CMK (cell line): ENCODE results near the gene RBPJL.

Experiments
- DNase-seq: peaks from one replicate; pipeline ENCODE4 v3.0.0-alpha.2; 2010; ENCODE audit warnings: low read depth

The RBPJL gene

DNA sequence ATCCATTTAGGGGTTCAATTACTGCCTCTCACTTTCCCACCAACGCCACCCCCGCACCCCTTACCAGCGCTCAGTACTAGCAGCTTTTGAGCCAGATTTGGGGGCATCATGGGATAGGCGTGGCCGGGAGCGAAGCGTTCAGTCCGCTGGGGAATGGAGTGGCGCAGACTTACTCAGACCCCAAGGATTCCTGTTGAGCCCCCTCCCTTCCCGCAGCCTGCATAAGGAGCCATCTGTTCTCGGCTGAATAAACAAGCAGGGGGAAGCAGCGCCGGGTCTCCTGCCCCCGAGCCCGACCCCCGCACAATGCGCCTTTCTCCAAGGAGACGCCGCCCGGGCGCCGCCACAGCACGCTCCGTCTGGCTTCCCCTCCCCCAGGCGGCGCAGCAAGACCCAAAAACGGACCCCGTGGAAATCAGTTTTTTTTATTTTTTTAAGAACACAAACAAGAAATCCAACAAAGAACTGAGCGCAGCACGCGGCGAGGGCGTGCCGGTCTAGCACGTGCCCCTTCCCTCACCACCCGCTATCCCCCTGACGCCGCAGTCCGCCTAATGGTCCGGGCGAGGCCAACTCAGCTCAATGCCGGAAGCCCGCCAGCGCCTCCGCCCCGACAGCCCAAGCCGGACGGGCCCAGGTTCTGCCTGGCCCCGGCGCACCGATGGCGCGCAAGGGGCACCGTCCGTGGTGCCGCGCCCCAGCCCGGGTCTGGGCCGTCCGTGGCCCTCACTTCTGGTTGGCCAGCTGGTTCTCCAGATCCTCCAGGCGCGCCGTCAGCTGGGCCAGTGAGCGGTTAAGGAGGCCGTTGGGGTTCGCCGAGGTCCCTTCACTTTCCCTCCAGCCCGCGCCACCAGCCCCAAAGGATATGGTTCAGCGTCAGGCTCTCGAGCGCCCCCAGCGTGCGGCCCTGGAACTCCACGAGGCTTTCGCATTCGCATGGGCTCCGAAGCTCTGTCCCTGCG, 13.3 kb upstream of the RBPJL start:
- DNase-seq = peak; percentile 46

DNA sequence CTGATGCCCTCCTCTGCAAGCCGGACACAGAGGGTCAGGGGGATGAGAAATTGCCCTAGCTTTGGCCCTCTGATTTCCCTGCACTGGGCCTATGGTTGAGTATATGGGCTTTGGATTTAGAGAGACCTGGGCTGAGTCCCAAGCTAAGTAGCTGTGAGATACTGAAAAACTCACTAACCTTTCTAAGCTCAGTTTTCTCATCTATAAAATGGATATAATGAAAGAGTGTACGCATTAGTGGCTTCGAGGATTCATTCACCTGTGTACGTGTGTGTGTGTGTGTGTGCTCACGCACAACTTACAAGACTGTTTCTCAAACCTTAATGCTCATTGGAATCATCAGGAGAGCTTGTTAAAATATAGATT, 12.7 kb upstream of the RBPJL start:
- no peak for DNase-seq

DNA sequence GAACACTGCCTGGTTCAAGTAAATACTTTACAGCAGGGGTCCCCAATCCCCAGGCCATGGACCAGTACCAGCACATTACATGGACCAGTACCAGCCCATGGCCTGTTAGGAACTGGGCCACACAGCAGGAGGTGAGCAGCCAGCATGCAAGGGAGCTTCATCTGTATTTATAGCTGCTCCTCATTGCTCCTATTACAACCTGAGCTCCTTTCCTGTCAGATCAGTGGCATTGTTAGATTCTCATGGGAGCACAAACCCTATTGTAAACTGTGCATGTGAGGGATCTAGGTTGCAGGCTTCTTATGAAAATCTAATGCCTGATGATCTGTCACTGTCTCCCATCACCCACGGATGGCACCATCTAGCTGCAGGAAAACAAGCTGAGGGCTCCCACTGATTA, 12.0 kb upstream of the RBPJL start:
- no peak for DNase-seq

DNA sequence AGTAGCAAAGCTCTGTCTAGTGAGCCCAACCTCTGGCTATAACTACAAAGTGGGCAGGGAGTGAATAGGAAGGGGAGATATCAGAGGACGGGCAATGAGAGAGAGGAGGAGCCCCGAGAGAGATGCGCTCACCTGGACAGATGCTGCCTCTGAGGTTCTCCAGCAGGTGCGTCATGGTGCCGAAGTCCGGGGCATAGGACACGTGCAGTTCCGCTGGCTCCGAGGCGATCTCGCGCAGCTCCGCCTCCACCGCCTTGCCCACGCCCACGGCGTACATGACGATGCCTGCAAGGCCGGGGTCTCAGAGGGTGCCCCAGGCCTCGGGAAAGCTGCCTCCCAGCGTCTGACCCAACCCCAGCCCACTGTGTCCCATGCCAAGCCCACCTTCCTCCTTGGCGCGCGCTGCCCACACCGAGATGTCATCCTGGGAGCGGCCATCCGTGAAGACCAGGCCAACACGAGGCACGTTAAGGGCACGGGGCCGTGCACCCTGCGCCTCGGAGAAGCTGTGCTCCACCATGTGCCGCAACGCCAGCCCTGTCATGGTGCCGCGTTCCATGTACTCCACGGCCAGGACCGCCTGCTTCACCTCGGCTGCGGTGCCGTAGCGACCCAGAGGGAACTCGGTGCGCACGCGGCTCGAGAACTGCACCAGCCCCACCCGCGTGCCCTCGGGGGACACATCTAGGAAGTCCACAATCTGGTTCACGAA, 8.7 kb upstream of the RBPJL start:
- DNase-seq = no peak

DNA sequence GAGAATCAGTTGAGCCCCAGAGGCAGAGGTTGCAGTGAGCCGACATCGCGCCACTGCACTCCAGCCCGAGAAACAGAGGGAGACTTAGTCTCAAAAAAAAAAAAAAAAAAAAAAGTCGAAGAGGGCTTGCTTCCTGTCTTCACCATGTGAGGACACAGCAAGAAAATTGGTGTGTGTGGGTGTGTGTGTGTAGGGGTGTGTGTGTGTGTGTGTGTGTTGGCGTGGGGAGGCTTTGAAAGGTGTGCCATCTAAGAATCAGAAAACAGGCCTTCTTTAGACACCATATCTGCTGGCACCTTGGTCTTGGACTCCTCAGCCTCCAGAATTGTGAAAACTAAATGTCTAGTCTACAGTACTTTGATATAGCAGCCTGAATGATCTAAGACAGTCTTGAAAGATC, 6.9 kb upstream of the RBPJL start:
- no peak for DNase-seq

DNA sequence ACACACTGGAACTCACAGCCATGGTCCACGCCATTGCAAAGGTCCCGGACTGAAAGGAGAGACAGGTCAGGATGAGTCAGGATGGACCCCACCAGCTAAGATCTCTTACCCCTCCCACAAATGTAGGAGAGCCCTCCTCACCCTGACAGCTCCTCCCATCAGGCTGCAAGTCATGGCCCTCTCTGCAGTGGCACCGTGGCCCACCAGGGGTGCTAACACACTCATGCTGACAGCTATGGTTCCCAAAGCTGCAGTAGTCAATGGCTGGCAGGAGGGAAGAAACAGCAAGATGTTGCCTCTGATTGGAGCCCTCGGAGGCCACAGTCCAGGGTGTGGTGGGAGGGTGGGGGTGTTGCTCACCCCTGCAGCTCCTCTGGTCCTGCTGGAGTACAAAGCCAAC, 5.7 kb upstream of the RBPJL start:
- no peak for DNase-seq

DNA sequence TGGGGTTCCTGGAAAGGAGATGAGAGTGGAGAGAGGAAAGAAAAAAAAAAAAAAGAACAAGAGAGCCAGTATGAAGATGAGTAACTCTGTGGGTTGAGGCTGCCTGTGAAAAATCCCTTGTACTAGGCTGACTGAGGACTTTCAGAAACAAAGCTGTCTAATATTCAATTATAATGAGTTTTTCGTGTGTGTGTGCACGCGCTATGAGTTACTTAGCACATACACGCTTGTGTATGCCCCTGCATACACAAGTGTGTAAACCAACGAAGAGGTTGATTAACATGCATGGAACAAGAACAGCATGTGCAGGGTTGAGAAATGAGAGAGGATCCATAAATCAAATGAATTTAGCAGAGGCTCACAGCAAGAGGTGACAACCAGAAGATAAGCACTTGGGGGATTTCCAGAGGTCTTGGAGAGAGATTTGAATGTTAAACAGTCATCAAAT, 4.8 kb upstream of the RBPJL start:
- no peak for DNase-seq

DNA sequence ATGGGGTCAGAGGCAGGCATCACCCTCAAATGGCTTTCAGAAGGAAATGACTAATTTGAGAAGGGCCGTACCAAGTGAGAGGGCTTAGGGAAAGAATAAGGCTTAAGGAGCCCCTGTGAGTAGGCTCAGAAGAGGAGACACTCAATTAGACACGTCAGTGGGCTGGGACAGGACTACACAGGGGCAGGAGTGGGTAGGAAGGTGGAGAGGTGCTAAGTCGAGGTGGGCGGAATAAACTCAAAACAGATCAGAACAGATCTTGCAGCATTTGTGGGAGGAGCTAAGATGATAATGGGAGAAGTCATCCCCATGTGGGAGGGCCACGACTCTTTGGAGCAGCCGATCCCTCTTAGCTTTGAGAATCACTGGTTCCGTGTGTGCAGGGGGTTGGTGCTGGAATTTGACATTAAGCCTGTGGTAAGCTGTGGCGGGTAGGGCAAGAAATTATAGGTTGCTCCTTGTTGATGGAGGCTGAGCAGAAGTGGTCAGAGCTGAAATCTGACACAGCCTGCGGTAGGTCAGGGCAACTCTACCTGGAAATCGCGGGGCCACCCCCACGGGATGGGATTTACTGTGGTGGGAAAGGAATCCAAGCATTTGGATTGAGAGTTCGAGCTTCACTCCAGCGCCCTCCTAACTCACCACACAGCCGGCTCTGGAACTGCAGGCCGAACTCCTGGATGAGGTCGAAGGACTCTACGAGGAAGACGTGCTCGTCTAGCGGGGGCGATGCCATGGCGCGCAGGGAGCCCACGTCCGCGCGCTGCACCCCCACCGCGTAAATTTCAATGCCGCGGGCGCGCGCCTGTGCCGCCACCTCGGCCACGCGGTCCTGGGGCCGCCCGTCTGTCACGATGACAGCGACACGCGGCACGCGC, 2.8 kb upstream of the RBPJL start:
- no peak for DNase-seq

DNA sequence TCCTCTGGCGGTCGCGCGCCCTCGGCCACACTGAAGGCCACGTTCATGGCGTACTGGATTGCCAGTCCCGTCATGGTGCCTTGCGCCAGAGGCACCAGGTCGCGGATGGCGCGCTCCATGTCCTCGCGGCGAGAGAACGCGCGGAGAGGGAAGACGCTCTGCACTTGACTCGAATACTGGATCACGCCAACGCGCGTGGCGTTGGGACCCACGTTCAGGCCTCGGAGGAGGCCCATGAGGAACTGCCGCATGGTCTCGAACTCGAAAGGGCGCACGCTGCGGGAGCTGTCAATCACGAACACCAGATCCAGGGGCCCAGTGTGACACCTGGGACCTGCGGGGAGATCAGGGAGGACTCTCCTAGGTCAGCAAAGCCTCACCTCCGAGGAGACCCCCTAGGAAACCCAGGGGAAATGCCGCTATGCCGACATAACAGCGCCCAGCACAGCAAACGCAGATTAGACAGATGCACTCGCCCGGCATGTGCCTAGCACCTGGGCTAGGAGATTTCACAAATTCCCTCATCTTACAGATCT, 2.1 kb upstream of the RBPJL start:
- DNase-seq = no peak

DNA sequence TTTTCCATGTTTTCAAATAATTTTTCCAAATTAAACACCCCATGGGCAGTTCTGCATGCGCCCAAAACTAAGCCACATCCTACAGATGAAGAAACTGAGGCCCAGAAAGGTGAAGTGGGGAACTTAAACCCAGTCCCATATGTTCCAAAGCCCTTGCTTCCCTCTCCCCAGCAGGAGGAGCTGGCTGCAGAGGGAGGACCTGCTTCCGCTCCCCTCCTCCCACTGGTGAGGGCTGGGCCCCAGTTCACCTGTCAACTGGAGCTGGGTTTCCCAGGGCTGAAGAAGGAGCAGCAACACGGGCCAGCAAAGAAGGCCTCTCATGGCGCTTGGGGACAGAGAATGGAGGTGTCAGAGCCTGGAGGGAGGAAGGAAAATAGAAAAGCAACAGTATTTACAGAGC, 1.4 kb upstream of the RBPJL start:
- DNase-seq = no peak

DNA sequence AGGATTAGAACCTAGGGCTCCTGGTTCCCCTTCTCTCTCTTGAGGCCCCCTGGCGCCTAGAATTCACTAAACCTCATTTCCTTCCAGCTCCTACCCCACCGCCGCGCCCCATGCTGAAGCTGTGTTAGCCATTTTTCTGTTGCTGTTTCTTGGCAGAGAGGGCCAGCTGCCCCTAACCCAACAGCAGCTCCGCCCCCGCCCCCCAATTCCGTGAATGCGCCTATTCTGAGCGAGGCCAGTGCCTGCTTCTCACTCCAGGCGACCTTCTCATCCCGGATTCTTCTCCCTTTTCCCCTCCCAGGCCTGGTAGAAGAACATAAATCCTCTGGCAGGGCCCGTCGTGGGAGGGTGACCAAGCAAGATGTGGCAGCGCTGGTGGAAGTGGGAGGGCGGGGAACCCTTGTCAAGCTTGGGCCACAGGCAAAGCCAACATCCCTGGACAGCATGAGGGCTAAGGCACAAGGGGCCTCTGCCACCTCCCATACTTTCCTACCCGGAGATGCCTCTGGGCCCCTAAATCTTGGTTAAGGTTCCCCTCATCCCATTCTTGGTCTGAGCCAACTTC, 518 bp downstream of the RBPJL start:
- no peak for DNase-seq

DNA sequence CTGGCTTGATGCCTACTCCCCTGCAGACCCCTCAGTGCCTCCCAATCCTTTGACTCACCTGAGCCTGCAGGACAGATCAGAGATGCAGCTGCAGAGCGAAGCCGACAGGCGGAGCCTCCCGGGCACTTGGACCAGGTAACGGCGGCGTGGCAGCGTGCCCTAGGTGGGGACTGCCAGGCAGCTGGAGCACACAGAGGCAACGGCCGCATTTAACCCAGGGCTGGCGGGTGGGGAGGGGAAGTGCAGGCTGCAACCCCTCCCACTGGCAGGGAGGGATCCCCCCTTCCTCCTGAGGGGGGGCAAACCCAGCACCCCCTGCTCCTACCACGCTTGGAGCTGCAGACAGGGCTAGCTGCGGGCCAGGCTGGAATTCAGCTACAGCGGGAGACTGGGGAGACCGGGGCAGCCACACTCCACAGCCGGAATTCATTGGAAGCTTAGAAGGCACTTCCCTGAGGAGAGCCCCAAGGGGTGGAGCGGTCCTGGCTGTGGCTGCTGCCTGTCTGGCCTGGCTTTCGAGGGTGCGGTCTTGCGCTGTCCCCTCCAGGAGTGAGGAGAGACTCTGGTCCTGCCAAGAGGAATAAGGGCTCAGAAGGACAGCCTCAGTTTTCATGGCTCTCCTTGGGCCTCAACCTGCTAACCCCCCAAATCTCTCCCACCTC, 1.6 kb downstream of the RBPJL start, which contains the start of gene MATN4:
MATN4 (minus strand) TSS at position 183 of the 662 bp plus-strand sequence. CDS start 2,717 bp downstream, outside the sequence.
- DNase-seq = no peak

DNA sequence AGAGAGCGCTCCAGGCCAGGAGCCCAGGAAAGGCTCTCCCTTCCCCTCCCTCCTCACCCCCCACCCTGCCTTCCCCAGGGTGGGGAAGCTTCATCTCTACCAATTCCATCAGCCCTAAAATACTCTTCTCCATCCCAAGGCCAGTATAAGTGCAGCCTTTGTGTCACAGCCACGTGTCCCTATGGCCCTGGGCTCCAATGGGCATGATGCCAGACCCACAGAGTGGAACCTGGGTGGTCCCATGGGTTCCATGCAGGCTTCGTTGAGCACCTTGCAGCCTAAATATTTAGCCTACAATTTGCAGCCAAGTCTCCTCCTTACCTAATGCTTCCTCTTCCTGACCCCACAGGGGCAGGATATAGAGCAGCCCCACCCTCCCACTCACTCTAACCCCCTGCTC, 2.4 kb downstream of the RBPJL start:
- DNase-seq = no peak

DNA sequence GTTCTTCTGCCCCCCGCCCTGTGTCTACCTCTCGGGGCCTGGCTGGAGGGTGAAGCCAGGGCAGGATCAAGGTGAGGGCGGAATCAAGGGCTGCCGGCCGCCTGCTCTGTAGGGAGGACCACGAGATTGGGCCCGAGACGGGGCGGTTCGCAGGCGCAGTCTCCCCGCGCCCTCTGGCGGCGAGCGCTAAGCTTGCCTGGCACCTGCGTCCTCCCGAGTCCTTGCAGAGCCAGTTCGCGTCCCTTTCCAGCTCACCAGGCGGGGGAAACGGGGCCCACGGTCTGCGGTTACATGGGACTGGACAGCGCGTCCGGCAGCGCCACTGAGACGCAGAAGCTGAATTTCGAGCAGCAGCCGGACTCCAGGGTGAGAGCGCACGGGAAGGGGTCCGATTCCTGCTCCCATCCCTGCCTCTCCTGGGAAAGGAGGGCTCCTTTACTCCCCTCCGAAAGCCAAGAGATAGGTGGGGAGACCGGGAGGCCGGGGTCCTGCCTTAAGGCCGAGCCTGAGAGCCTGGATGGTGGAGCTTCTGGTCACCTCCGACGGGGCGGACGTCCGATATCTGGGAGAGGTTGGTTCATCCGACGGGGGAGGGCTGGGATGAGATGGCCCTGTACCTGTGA, 5.1 kb downstream of the RBPJL start:
- DNase-seq = no peak

DNA sequence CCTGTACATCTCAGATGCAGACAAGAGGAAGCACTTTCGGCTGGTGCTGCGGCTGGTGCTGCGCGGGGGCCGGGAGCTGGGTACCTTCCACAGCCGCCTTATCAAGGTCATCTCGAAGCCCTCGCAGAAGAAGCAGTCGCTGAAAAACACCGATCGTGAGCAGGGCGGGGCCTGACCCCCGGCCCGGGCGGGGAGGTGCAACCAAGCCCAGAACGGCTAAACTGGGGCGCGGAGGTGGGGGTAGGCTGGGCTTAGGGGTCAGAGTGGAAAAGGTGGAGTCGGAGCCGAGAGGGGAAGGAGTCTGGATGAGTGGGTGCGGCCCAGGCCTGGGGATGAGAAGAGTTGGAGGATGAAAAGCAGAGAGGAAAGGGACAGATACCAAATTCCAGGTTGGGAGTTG, 5.6 kb downstream of the RBPJL start:
- no peak for DNase-seq

DNA sequence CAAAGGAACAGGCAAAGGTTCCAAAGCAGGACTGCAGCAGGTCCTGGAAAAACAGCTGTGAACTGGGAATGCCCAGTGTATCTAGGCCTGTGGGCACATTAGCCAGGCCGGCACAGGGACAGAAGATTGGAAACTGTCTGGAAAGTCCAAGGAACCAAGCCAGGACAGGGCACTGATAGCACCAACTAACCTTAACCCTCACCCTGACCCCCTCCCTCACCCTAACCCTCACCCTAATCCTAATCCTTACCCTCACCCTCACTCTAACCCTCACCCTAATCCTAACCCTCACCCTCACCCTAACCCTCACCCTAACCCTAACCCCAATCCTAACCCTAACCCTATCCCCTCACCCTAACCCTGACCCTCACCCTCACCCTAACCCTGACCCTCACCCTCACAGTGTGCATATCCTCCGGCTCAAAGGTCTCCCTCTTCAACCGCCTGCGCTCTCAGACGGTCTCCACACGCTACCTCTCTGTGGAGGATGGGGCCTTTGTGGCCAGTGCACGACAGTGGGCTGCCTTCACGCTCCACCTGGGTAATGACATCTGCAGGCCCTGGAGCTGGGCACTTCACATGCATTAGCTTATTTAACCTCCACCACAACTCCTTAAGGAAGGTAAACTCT, 6.5 kb downstream of the RBPJL start:
- no peak for DNase-seq

DNA sequence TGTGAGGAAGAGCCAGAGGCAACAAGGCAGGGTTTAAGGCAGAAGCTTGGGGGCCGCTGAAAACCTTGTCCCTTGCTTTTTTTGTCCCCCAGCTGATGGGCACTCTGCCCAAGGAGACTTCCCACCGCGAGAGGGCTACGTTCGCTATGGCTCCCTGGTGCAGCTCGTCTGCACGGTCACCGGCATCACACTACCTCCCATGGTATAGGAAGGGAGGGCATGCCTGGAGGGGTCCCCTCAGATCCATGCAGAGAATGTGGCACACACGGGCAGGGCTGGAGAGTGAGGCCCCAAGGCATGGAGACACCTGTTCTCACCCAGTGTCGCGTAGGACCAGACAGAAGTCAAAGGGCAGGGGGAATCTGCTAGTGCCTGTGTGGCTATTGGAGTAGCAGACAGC, 7.3 kb downstream of the RBPJL start:
- no peak for DNase-seq

DNA sequence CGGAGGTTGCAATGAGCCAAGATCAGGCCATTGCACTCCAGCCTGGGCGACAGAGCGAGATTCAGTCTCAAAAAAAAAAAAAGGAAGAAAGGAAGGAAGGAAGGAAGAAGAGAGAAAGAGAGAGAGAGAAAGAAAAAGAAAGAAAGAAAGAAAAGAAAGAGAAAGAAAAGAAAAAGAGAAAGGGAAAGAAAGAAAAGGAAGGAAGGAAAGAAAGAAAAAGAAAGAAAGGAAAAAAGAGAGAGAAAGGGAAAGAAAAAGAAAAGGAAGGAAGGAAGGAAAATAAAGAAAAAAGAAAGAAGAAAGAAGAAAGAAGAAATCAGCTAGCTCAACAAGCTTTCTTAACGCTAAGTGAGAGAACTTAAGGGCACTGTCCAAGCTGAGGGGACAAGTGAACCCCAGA, 9.0 kb downstream of the RBPJL start:
- DNase-seq = no peak

DNA sequence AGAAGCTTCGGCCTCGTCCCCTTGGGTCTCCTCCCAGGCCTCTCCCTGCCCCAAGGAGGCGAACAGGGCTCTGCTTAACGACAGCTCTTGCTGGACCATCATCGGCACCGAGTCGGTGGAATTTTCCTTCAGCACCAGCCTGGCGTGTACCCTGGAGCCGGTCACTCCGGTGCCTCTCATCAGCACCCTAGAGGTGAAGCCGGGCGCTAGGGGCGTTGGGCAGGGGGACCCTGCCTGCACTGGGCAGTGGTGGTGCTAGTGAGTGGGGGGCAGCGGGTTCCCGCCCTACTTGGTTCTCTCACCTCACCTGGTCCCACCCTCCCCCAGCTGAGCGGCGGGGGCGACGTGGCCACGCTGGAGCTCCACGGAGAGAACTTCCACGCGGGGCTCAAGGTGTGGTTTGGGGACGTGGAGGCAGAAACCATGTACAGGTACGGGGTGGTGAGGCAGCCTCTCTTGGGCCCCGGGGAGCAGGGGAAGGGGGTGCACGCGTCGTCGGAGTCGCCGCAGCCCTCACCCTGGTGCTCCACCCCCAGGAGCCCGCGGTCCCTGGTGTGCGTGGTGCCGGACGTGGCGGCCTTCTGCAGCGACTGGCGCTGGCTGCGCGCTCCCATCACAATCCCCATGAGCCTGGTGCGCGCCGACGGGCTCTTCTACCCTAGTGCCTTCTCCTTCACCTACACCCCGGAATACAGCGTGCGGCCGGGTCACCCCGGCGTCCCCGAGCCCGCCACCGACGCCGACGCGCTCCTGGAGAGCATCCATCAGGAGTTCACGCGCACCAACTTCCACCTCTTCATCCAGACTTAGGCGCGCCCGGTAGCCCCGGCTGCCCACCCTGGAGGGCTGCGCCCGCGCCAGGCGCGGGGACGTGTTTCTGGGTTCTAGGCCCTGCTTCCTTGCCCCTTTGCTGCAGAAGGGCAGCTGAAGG, 9.8 kb downstream of the RBPJL start:
- DNase-seq = no peak
